ENCODE data around the gene ARL8B. TPM values are rescaled to one million over a fixed set of nuclear protein-coding genes. Genes with fewer than 3 reads are reported as not detected.

Gene ARL8B
- total and polyA plus RNA-seq, 2 experiments from 2014 or later, result 47.2 to 72.9 TPM

GRCh38 chr3:5133239-5134018, 11.3 kb downstream of the ARL8B start:
- H2AFZ ChIP-seq, result no peak overlapping the region
- H3K4me2 ChIP-seq (ENCODE audit: unreplicated experiment), result no peak overlapping the region
- H3F3A ChIP-seq (ENCODE audit: insufficient read depth), result peaks cover 18% of the 10 kb centered on the region
- H4K20me1 ChIP-seq (ENCODE audit: insufficient read depth), result peaks cover 31% of the 10 kb centered on the region; the same call in 1 of the 2 replicates
- no peaks in the 10 kb centered on the region for H3K36me3 ChIP-seq (ENCODE audit: low read depth)
- TF ChIP-seq EZH2 (IDR thresholded peaks at IDR 0.05; ENCODE audit: insufficient read depth, poor library complexity, severe bottlenecking), result no peak
- no peak for TF ChIP-seq EZH2phosphoT487 (IDR thresholded peaks at IDR 0.05; ENCODE audit: insufficient read depth, low read depth)
- H3K27me3 ChIP-seq (replicated peaks; ENCODE audit: insufficient read depth), result no peaks in the 10 kb centered on the region
- H3K4me3 ChIP-seq, result no peak overlapping the region
- peaks cover 22% of the 10 kb centered on the region for H3K4me1 ChIP-seq (ENCODE audit: insufficient read depth)
- no peak overlapping the region for H3K27ac ChIP-seq
- in situ Hi-C loops (cut with MboI), result no loop called here
- peaks cover 100% of the 10 kb centered on the region for H3K79me2 ChIP-seq (ENCODE audit: insufficient read depth)
- 95 to 97% methylated on average over 7 of the region's 7 CpGs for WGBS, 2 experiments (ENCODE audit: low coverage in 1 of 2, low lambda C conversion rate in 2 of 2, missing lambda C conversion rate in 2 of 2)
- H3K9me3 ChIP-seq (ENCODE audit: low read depth), result no peaks in the 10 kb centered on the region
- no peak overlapping the region for H3K9ac ChIP-seq
- DNase-seq, result no peak
- H3K9me2 ChIP-seq (ENCODE audit: insufficient read depth), result no peaks in the 10 kb centered on the region

- Histone ChIP-seq H4K20me1 (ENCODE audit: insufficient read depth) (peaks cover 34% of the 10 kb centered on the region; the same call in 1 of the 2 replicates), H3F3A (ENCODE audit: insufficient read depth) (peaks cover 21% of the 10 kb centered on the region), H3K4me3 (no peak overlapping the region), H3K27ac (no peak overlapping the region), H3K9ac (no peak overlapping the region), H3K4me2 (ENCODE audit: unreplicated experiment) (no peak overlapping the region), H3K36me3 (ENCODE audit: low read depth) (no peaks in the 10 kb centered on the region), H3K9me3 (ENCODE audit: low read depth) (no peaks in the 10 kb centered on the region), H3K4me1 (ENCODE audit: insufficient read depth) (peaks cover 28% of the 10 kb centered on the region), H2AFZ (no peak overlapping the region), H3K79me2 (ENCODE audit: insufficient read depth) (peaks cover 100% of the 10 kb centered on the region), H3K9me2 (ENCODE audit: insufficient read depth) (no peaks in the 10 kb centered on the region), H3K27me3 (replicated peaks; ENCODE audit: insufficient read depth) (no peaks in the 10 kb centered on the region)
- in situ Hi-C loops (cut with MboI), result no loop called here
- TF ChIP-seq EZH2phosphoT487 (IDR thresholded peaks at IDR 0.05; ENCODE audit: insufficient read depth, low read depth), result no peak
- TF ChIP-seq EZH2 (IDR thresholded peaks at IDR 0.05; ENCODE audit: insufficient read depth, poor library complexity, severe bottlenecking), result no peak
- 76 to 89% methylated on average over 3 of the region's 3 CpGs for WGBS, 2 experiments (ENCODE audit: low coverage in 1 of 2, low lambda C conversion rate in 2 of 2, missing lambda C conversion rate in 2 of 2)
- DNase-seq, result no peak
Measured at GRCh38 chr3:5134019-5134391, 11.9 kb downstream of the ARL8B start.

DNA sequence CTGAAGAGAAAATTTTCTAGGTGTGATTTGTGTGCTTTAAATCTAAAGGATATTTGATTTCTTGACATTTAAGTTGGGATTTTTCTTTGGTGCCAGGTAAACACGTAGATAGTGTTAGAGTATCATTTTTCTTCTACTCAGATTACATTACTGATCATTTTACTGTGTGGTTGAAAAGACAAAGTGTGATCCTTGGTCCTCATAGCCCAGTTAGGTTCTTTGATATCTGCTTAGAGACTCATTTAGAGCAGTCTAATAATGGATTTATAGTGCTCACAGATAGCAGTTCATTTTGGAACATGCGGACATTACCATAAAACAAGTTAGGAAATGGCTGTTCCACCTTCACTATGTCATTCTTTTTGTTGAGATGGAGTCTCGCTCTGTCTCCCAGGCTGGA, 12.4 kb downstream of the ARL8B start:
- Histone ChIP-seq H3K9ac (no peak overlapping the region), H3K9me2 (ENCODE audit: insufficient read depth) (no peaks in the 10 kb centered on the region), H4K20me1 (ENCODE audit: insufficient read depth) (peaks cover 34% of the 10 kb centered on the region; the same call in 1 of the 2 replicates), H3K4me3 (no peak overlapping the region), H2AFZ (no peak overlapping the region), H3K4me1 (ENCODE audit: insufficient read depth) (peaks cover 33% of the 10 kb centered on the region), H3F3A (ENCODE audit: insufficient read depth) (peaks cover 26% of the 10 kb centered on the region), H3K27ac (no peak overlapping the region), H3K9me3 (ENCODE audit: low read depth) (no peaks in the 10 kb centered on the region), H3K36me3 (ENCODE audit: low read depth) (no peaks in the 10 kb centered on the region), H3K79me2 (ENCODE audit: insufficient read depth) (peaks cover 100% of the 10 kb centered on the region), H3K27me3 (replicated peaks; ENCODE audit: insufficient read depth) (no peaks in the 10 kb centered on the region), H3K4me2 (ENCODE audit: unreplicated experiment) (no peak overlapping the region)
- WGBS, 2 experiments (ENCODE audit: low coverage in 1 of 2, low lambda C conversion rate in 2 of 2, missing lambda C conversion rate in 2 of 2), result 94 to 98% methylated on average over 3 of the region's 3 CpGs
- DNase-seq, result no peak
- TF ChIP-seq EZH2 (IDR thresholded peaks at IDR 0.05; ENCODE audit: insufficient read depth, poor library complexity, severe bottlenecking) (no peak), EZH2phosphoT487 (IDR thresholded peaks at IDR 0.05; ENCODE audit: insufficient read depth, low read depth) (no peak)
- in situ Hi-C loops (cut with MboI), result no loop called here

DNA sequence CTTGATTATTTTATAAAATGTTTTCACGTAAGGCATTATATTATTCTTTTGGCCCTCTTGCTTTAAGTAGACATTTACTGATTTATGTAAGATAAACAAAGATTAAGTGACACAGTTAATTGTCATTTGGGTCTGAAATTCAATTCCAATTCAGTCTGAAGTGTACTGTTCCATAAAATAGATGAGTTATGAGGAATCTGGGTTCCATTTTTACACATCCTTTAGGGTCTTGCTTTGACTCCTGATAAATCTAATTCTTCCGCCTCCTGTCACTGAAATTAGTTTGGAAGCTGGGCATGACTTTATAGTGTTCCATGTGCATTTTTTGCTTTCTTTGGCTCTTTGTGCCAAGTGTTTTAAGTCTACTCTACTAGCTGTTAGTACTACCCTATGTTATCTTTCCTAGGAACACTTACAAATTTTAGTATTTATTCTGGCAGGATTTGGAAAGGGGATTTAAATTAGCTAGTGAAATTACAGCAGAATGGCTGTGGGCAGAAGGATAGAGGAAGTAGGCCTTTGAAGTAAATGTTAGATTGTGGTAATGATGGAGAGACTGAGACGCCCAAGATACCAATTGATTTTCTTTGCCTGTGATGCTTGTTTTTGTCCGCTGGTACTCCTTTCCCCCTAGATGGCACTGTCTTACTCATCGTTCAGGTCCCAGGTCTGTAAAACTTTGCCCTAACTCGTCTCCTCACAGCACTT, 14.3 kb downstream of the ARL8B start:
- no peaks in the 10 kb centered on the region for H3K36me3 ChIP-seq (ENCODE audit: low read depth)
- peak overlapping the region; percentile 45 for H3K27ac ChIP-seq
- no peak for TF ChIP-seq EZH2 (IDR thresholded peaks at IDR 0.05; ENCODE audit: insufficient read depth, poor library complexity, severe bottlenecking)
- TF ChIP-seq EZH2phosphoT487 (IDR thresholded peaks at IDR 0.05; ENCODE audit: insufficient read depth, low read depth), result no peak
- peaks cover 36% of the 10 kb centered on the region for H3K4me1 ChIP-seq (ENCODE audit: insufficient read depth)
- in situ Hi-C loops (cut with MboI), result no loop called here
- no peaks in the 10 kb centered on the region for H3K9me2 ChIP-seq (ENCODE audit: insufficient read depth)
- no peaks in the 10 kb centered on the region for H3K9me3 ChIP-seq (ENCODE audit: low read depth)
- no peak overlapping the region for H3K4me3 ChIP-seq
- peaks cover 36% of the 10 kb centered on the region for H3F3A ChIP-seq (ENCODE audit: insufficient read depth)
- H3K79me2 ChIP-seq (ENCODE audit: insufficient read depth), result peaks cover 100% of the 10 kb centered on the region
- peaks cover 46% of the 10 kb centered on the region for H4K20me1 ChIP-seq (ENCODE audit: insufficient read depth)
- DNase-seq, result peak; percentile 45
- no peak overlapping the region for H2AFZ ChIP-seq
- H3K27me3 ChIP-seq (replicated peaks; ENCODE audit: insufficient read depth), result no peaks in the 10 kb centered on the region
- 65 to 69% methylated on average over 6 of the region's 6 CpGs for WGBS, 2 experiments (ENCODE audit: low coverage in 1 of 2, low lambda C conversion rate in 2 of 2, missing lambda C conversion rate in 2 of 2)
- H3K9ac ChIP-seq, result no peak overlapping the region; the same call in 1 of the 2 replicates
- peak overlapping the region; percentile 2 for H3K4me2 ChIP-seq (ENCODE audit: unreplicated experiment)
